IMR-90 (cell line): Measurements from ENCODE around the gene FHDC1. TPM values are rescaled to one million over a fixed set of nuclear protein-coding genes. Genes with fewer than 3 reads are reported as not detected.

ENCODE experiments used
- ATAC-seq: fragments of 200-7000 bp; cut with Tn5 transposase; 2 replicates; pipeline ENCODE4 v1.9.1; 2020; ENCODE audit warnings: low read depth, mild to moderate bottlenecking, moderate library complexity
- BruUV-seq: library from RNA; stranded (reverse); fragments of 400-500 nt; replicated peaks from 2 replicates; lab custom pipeline; 2021; lab: Mats Ljungman, UMichigan
- CTCF ChIA-PET: fragments of 300-600 bp; formaldehyde crosslinking; extraction: SDS; loops from one replicate; lab custom pipeline; 2021; ENCODE audit warnings: antibody characterized with exemption; lab: Yijun Ruan, JAX
- POLR2A ChIA-PET: fragments of 300-600 bp; sonication (Branson Sonifier 250); formaldehyde crosslinking; loops from one replicate; lab custom pipeline; 2022; ENCODE audit warnings: antibody characterized with exemption; ENCODE audit not compliant: unreplicated experiment; lab: Charles Lee
- DNase-seq: peaks from one replicate; pipeline ENCODE4 v3.0.0; 2013
- H2AFZ ChIP-seq: replicated peaks from 2 replicates; pipeline ENCODE3; 2013; ENCODE audit warnings: low read length, mild to moderate bottlenecking; ENCODE audit not compliant: poor library complexity
- H2AK5ac ChIP-seq: 2 replicates; pipeline ENCODE4 v1.6.1; 2013; ENCODE audit warnings: low read depth, low read length, inconsistent platforms
- H2AK9ac ChIP-seq: replicated peaks from 2 replicates; pipeline ENCODE3; 2013; ENCODE audit warnings: mild to moderate bottlenecking, low read depth, low read length, moderate library complexity; ENCODE audit not compliant: poor library complexity
- H2BK120ac ChIP-seq: 2 replicates; pipeline ENCODE4 v1.6.1; 2013; ENCODE audit warnings: low read depth, low read length, inconsistent platforms
- H2BK15ac ChIP-seq: 3 replicates; pipeline ENCODE4 v1.6.1; 2013; ENCODE audit warnings: low read depth, low read length, inconsistent platforms
- H2BK20ac ChIP-seq: 2 replicates; pipeline ENCODE4 v1.6.1; 2013; ENCODE audit warnings: low read depth, mild to moderate bottlenecking, inconsistent platforms, low read length, moderate library complexity
- H2BK5ac ChIP-seq: 2 replicates; pipeline ENCODE4 v1.6.1; 2013; ENCODE audit warnings: mild to moderate bottlenecking, low read depth, low read length, inconsistent platforms; ENCODE audit not compliant: poor library complexity, severe bottlenecking
- H3K14ac ChIP-seq: replicated peaks from 2 replicates; pipeline ENCODE4 v1.6.1; 2013; ENCODE audit warnings: low read depth, low read length, inconsistent platforms
- H3K18ac ChIP-seq: 2 replicates; pipeline ENCODE4 v1.6.1; 2013; ENCODE audit warnings: low read depth, low read length, control low read depth
- H3K23ac ChIP-seq: 2 replicates; pipeline ENCODE4 v1.6.1; 2013; ENCODE audit warnings: low read depth, low read length, inconsistent platforms
- H3K27ac ChIP-seq: 2 replicates; pipeline ENCODE4 v1.5.1; 2013; ENCODE audit warnings: mild to moderate bottlenecking, control low read depth, low read length; ENCODE audit not compliant: insufficient read depth
- H3K27me3 ChIP-seq: 2 replicates; pipeline ENCODE4 v1.6.1; 2013; ENCODE audit warnings: low read length; ENCODE audit not compliant: control insufficient read depth, insufficient read depth
- H3K36me3 ChIP-seq: 2 replicates; pipeline ENCODE4 v1.6.1; 2013; ENCODE audit warnings: low read length, mixed read lengths; ENCODE audit not compliant: control insufficient read depth, insufficient read depth
- H3K4ac ChIP-seq: 2 replicates; pipeline ENCODE4 v1.6.1; 2013; ENCODE audit warnings: low read depth, low read length, inconsistent platforms
- H3K4me1 ChIP-seq: 2 replicates; pipeline ENCODE4 v1.6.1; 2013; ENCODE audit warnings: low read length, mixed read lengths; ENCODE audit not compliant: control insufficient read depth, insufficient read depth
- H3K4me2 ChIP-seq: 2 replicates; pipeline ENCODE4 v1.6.1; 2013; ENCODE audit warnings: low read depth, mild to moderate bottlenecking, control low read depth, low read length, moderate library complexity
- H3K4me3 ChIP-seq: 2 replicates; pipeline ENCODE4 v1.5.1; 2013; ENCODE audit warnings: low read depth, mild to moderate bottlenecking, control low read depth, low read length, moderate library complexity; ENCODE audit not compliant: insufficient read depth
- H3K56ac ChIP-seq: 2 replicates; pipeline ENCODE4 v1.6.1; 2013; ENCODE audit warnings: low read length, inconsistent platforms; ENCODE audit not compliant: insufficient read depth; ENCODE audit errors: extremely low read depth
- H3K79me1 ChIP-seq, 2 experiments: 2 replicates each; pipeline ENCODE4 v1.6.1; 2013; ENCODE audit warnings: low read length in 2 of 2, inconsistent platforms in 1 of 2, low read depth in 1 of 2
- H3K9ac ChIP-seq: 2 replicates; pipeline ENCODE4 v1.6.1; 2013; ENCODE audit warnings: low read depth, low read length, control low read depth
- H3K9me1 ChIP-seq: 2 replicates; pipeline ENCODE4 v1.6.1; 2013; ENCODE audit warnings: low read length, inconsistent platforms; ENCODE audit not compliant: insufficient read depth
- H3K9me3 ChIP-seq: 2 replicates; pipeline ENCODE4 v1.6.1; 2013; ENCODE audit warnings: low read length; ENCODE audit not compliant: control insufficient read depth, insufficient read depth
- H4K20me1 ChIP-seq: 2 replicates; pipeline ENCODE4 v1.6.1; 2013; ENCODE audit warnings: low read length, inconsistent platforms; ENCODE audit not compliant: insufficient read depth
- H4K5ac ChIP-seq: 2 replicates; pipeline ENCODE4 v1.6.1; 2013; ENCODE audit warnings: mild to moderate bottlenecking, low read depth, low read length, control low read depth
- H4K8ac ChIP-seq, 2 experiments: 2 replicates each; pipeline ENCODE4 v1.6.1; 2013; ENCODE audit warnings: low read depth in 2 of 2, low read length in 2 of 2, control low read depth in 1 of 2, inconsistent platforms in 1 of 2
- H4K91ac ChIP-seq: 2 replicates; pipeline ENCODE4 v1.6.1; 2013; ENCODE audit warnings: low read depth, low read length, inconsistent platforms; ENCODE audit not compliant: insufficient read depth
- BHLHE40 ChIP-seq: fragments of 150-350 bp; IDR thresholded peaks from 2 replicates; pipeline ENCODE4 v1.6.1; 2016; ENCODE audit warnings: mild to moderate bottlenecking, low read depth, low read length
- CEBPB ChIP-seq: IDR thresholded peaks from 2 replicates; pipeline ENCODE4 v1.6.1; 2012; ENCODE audit warnings: low read depth, low read length, improper control_type of control experiment
- CHD1 ChIP-seq: IDR thresholded peaks from 2 replicates; pipeline ENCODE4 v1.6.1; 2012; ENCODE audit warnings: low read depth, low read length, improper control_type of control experiment
- FOS ChIP-seq: fragments of 150-350 bp; IDR thresholded peaks from 2 replicates; pipeline ENCODE4 v1.6.1; 2016; ENCODE audit warnings: low read depth, low read length
- MAFK ChIP-seq: IDR thresholded peaks from 2 replicates; pipeline ENCODE4 v1.6.1; 2012; ENCODE audit warnings: low read depth, low read length, improper control_type of control experiment
- MAZ ChIP-seq: IDR thresholded peaks from 2 replicates; pipeline ENCODE4 v1.6.1; 2012; ENCODE audit warnings: low read depth, mild to moderate bottlenecking, low read length, improper control_type of control experiment, moderate library complexity, borderline replicate concordance
- NFE2L2 ChIP-seq: fragments of 150-350 bp; IDR thresholded peaks from 2 replicates; pipeline ENCODE4 v1.6.1; 2016; ENCODE audit warnings: low read depth, mild to moderate bottlenecking, low read length
- POLR2A ChIP-seq: IDR thresholded peaks from 2 replicates; pipeline ENCODE4 v1.6.1; 2012; ENCODE audit warnings: mild to moderate bottlenecking, low read depth, low read length
- RAD21 ChIP-seq: IDR thresholded peaks from 2 replicates; pipeline ENCODE4 v1.6.1; 2012; ENCODE audit warnings: low read length, improper control_type of control experiment
- RCOR1 ChIP-seq: IDR thresholded peaks from 2 replicates; pipeline ENCODE4 v1.6.1; 2012; ENCODE audit warnings: mild to moderate bottlenecking, low read length, improper control_type of control experiment; ENCODE audit not compliant: insufficient replicate concordance
- RFX5 ChIP-seq: IDR thresholded peaks from 2 replicates; pipeline ENCODE4 v1.8.0; 2012; ENCODE audit warnings: low read depth, mild to moderate bottlenecking, low read length, moderate library complexity
- SMC3 ChIP-seq: fragments of 150-350 bp; IDR thresholded peaks from 2 replicates; pipeline ENCODE4 v1.6.1; 2016; ENCODE audit warnings: low read depth, mild to moderate bottlenecking, antibody characterized with exemption, low read length, moderate library complexity
- WGBS, 2 experiments: methylation state at CpG; one replicate each; pipeline versions ENCODE4 v1.1.5 to v1.1.7; 2013; ENCODE audit warnings: missing lambda C conversion rate in 2 of 2; ENCODE audit not compliant: insufficient read length in 1 of 2; ENCODE audit errors: extremely low coverage in 2 of 2; 5-methylcytosine and 5-hydroxymethylcytosine counted together
- dilution Hi-C: fragments of 300-500 bp; cut with HindIII; formaldehyde crosslinking; loops from one replicate; pipeline ENCODE4 v1.14.3; 2018; ENCODE audit warnings: low sequenced_read_pairs; ENCODE audit not compliant: unreplicated experiment
- in situ Hi-C: fragments of 300-500 bp; cut with MboI; formaldehyde crosslinking; loops from 3 replicates; pipeline ENCODE4 v1.14.3; 2019; ENCODE audit warnings: low sequenced_read_pairs, inconsistent platforms, mixed read lengths
- intact Hi-C: fragments of 100-400 bp; cut with micrococcal nuclease; formaldehyde crosslinking; loops from 2 replicates; pipeline ENCODE4 v1.10.0; 2022
- polyA plus RNA-seq, 3 experiments: library from polyadenylated mRNA; depleted of rRNA; stranded (reverse); fragments of >200 nt; gene quantifications; 2 replicates each; pipeline ENCODE4 v1.2.3, GENCODE V29; 2012; ENCODE audit warnings: low replicate concordance in 1 of 3
- total RNA-seq: library from RNA; depleted of rRNA; stranded (reverse); fragments of >200 nt; gene quantifications from 2 replicates; pipeline ENCODE4 v1.2.3, GENCODE V29; 2012
- TF ChIP-seq, protein P1 (sequence below): conservative IDR thresholded peaks from 2 replicates; pipeline ENCODE4 v1.5.1; 2012; ENCODE audit warnings: mild to moderate bottlenecking, low read depth, low read length, improper control_type of control experiment
- TF ChIP-seq, protein P2 (sequence below): fragments of 150-350 bp; IDR thresholded peaks from 2 replicates; pipeline ENCODE4 v1.6.1; 2016; ENCODE audit warnings: low read depth, mild to moderate bottlenecking, low read length, moderate library complexity, borderline replicate concordance
- TF ChIP-seq, protein P3 (sequence below): fragments of 150-350 bp; IDR thresholded peaks from 2 replicates; pipeline ENCODE4 v1.6.1; 2017; ENCODE audit warnings: mild to moderate bottlenecking, antibody characterized with exemption, low read length, low read depth

FHDC1 gene
- total and polyA plus RNA-seq, 2 of the 4 experiments (the other 2 are of a cell fraction), result under 0.01 to 0.09 TPM

DNA sequence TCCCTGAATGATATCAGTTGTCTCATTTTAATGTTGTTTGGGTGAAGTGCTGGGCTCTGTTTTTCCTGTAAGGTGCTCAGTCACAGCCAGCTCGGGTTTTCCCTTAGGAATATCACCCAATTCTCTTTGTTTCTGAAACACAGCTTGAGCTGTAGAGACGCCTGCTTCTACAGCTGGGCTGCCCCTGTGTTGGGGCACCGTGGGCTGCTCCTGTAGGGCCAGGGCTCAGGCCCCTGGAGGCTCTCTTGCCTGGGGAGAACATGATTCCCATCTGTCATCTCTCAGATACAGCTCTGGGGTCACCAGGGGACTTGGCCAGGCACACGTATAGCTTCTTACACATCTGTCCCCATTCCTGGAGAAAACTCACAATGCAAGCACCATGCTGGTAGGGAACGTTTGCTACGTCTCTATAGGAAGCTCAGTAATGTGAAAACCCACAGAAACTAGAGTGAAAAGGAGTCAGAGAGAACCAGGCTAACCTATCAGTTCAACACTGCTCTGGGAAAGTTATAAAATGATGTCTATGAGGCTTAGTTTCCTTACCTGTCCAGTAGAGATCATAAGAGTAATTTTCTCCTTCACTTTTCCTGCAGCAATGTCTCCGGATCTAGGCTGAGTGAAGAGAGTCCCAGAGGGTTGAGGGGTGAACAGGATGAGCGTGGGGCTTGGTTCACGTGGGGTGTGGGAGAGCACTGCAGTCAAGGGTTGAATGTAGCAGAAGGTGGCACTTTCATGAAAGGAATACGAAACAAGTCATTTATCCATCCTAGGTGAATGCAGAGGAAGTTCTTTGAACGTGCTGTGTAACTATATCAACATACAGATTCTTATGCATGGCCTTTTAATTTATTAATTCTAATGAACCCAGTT, 14.5 kb downstream of the FHDC1 start:
- H3K14ac ChIP-seq, result no peak overlapping the region
- dilution Hi-C loops (no loop called here), intact Hi-C loops (no loop called here), in situ Hi-C loops (no loop called here)
- DNase-seq (no peak), ATAC-seq (no peak)
- ChIA-PET POLR2A (no interaction called here), CTCF (interaction anchor here (0.6 kb wide), 1 partner anchor 337 kb away, joined by 3 read pairs; no protein-coding TSS in a partner anchor)
- H2BK15ac ChIP-seq, result no peak overlapping the region
- H3K18ac ChIP-seq, result no peak overlapping the region
- H4K5ac ChIP-seq, result no peak overlapping the region
- peaks cover 4% of the 10 kb centered on the region; the same call in 1 of the 2 replicates for H3K4me1 ChIP-seq
- H3K9me3 ChIP-seq, result no peaks in the 10 kb centered on the region
- no peak overlapping the region for H4K8ac ChIP-seq
- no peak overlapping the region for H3K9ac ChIP-seq
- H3K79me1 ChIP-seq, result no peaks in the 10 kb centered on the region
- no peak overlapping the region for H4K91ac ChIP-seq
- no peak overlapping the region for H2BK20ac ChIP-seq
- no peak overlapping the region for H2AK5ac ChIP-seq
- H3K27me3 ChIP-seq, result peaks cover 7% of the 10 kb centered on the region
- BruUV-seq, result no TSS peak
- H2AK9ac ChIP-seq, result no peak overlapping the region
- H3K27ac ChIP-seq, result no peak overlapping the region
- H4K20me1 ChIP-seq, result no peaks in the 10 kb centered on the region
- H3K36me3 ChIP-seq, result no peaks in the 10 kb centered on the region
- H3K9me1 ChIP-seq, result no peaks in the 10 kb centered on the region
- H3K4me3 ChIP-seq, result no peak overlapping the region
- no peak overlapping the region for H3K23ac ChIP-seq
- no peak overlapping the region for H2AFZ ChIP-seq
- 100% methylated on average over 1 of the region's 11 CpGs; no CpG with 5 or more reads in 1 of the 2 experiments for WGBS, 2 experiments
- no peak overlapping the region for H2BK5ac ChIP-seq
- H3K4me2 ChIP-seq, result no peak overlapping the region
- no peak overlapping the region for H3K56ac ChIP-seq
- no peak overlapping the region for H2BK120ac ChIP-seq
- no peak overlapping the region for H3K4ac ChIP-seq
- TF ChIP-seq, protein P1, sequence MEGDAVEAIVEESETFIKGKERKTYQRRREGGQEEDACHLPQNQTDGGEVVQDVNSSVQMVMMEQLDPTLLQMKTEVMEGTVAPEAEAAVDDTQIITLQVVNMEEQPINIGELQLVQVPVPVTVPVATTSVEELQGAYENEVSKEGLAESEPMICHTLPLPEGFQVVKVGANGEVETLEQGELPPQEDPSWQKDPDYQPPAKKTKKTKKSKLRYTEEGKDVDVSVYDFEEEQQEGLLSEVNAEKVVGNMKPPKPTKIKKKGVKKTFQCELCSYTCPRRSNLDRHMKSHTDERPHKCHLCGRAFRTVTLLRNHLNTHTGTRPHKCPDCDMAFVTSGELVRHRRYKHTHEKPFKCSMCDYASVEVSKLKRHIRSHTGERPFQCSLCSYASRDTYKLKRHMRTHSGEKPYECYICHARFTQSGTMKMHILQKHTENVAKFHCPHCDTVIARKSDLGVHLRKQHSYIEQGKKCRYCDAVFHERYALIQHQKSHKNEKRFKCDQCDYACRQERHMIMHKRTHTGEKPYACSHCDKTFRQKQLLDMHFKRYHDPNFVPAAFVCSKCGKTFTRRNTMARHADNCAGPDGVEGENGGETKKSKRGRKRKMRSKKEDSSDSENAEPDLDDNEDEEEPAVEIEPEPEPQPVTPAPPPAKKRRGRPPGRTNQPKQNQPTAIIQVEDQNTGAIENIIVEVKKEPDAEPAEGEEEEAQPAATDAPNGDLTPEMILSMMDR, result no peak
- TF ChIP-seq, protein P2, sequence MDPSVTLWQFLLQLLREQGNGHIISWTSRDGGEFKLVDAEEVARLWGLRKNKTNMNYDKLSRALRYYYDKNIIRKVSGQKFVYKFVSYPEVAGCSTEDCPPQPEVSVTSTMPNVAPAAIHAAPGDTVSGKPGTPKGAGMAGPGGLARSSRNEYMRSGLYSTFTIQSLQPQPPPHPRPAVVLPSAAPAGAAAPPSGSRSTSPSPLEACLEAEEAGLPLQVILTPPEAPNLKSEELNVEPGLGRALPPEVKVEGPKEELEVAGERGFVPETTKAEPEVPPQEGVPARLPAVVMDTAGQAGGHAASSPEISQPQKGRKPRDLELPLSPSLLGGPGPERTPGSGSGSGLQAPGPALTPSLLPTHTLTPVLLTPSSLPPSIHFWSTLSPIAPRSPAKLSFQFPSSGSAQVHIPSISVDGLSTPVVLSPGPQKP, result no peak
- TF ChIP-seq RFX5 (no peak), MAFK (no peak), RAD21 (no peak), NFE2L2 (no peak), SMC3 (no peak), POLR2A (no peak), MAZ (no peak), RCOR1 (no peak), CHD1 (no peak), FOS (no peak), BHLHE40 (no peak), CEBPB (no peak)
- TF ChIP-seq, protein P3, sequence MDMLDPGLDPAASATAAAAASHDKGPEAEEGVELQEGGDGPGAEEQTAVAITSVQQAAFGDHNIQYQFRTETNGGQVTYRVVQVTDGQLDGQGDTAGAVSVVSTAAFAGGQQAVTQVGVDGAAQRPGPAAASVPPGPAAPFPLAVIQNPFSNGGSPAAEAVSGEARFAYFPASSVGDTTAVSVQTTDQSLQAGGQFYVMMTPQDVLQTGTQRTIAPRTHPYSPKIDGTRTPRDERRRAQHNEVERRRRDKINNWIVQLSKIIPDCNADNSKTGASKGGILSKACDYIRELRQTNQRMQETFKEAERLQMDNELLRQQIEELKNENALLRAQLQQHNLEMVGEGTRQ, result no peak
